ENCODE results near the gene CALD1.

The CALD1 gene

GRCh38 chr7:134787064-134787463 is 7.6 kb downstream of the CALD1 start:
- no peak for TF ChIP-seq POLR2A (IDR thresholded peaks at IDR 0.05; ENCODE audit: low read length)
- no peak for TF ChIP-seq GATA1 (IDR thresholded peaks at IDR 0.05; ENCODE audit: low read depth, low read length)
- no peak for DNase-seq

DNA sequence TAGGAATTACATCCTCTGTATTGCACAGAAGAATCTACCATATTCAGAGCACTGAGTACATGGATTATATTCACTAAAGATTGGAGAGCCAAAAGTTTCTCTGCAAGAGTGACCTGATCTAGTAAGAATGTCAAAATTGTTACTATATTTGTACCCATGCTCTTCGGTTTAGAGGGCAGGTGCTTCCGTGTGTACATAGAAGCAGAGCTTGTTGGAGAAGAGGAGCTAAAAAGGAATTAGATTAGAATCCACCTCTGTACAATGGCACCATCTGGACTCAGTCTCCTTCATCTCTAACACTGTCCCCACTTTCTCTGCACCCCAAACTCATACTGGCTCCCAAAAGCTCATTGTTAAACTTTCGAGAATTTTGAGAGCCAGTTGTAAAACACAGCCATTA is 8.3 kb downstream of the CALD1 start:
- DNase-seq: no peak
- no peak for TF ChIP-seq POLR2A (IDR thresholded peaks at IDR 0.05; ENCODE audit: low read length)

GRCh38 chr7:134788191-134788590 is 8.8 kb downstream of the CALD1 start:
- no peak for DNase-seq
- TF ChIP-seq POLR2A (IDR thresholded peaks at IDR 0.05; ENCODE audit: low read length) (no peak), GATA1 (IDR thresholded peaks at IDR 0.05; ENCODE audit: low read depth, low read length) (no peak)

DNA sequence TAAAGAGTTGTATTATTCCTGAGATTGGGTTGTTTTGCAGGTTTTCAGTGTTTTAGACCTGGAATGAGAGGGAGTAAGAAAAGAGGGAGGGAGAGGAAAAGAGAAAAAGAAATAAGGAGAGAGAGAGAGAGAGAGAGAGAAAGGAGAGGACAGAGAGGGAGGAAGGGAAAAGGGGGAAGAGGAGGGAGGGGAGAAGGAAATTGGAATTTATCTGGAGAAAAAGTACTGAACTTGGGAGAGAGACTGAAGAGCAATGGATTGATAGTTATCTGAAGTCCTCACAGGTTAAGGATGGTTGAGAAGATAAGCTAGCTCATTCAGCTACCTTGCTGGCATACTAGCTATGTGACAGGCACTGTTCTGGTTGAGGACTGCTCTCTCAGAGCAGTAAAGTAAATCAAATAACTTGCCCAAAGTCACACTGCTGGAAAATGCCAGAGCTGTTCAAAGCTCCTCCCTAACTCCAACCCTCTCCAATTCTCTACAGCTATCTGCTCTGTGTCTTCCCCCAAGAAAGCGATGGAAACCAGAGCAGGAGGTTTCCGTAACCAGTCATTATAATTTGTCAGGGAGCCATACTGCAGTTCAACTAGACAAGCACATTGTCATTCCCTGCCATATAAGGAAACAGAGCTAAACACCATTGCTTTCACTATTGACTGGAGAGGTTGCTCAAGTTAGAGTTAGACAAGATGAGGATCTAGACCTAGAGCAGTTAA is 10.7 kb downstream of the CALD1 start:
- TF ChIP-seq GATA1 (IDR thresholded peaks at IDR 0.05; ENCODE audit: low read depth, low read length): no peak
- TF ChIP-seq POLR2A (IDR thresholded peaks at IDR 0.05; ENCODE audit: low read length): no peak
- no peak for DNase-seq

DNA sequence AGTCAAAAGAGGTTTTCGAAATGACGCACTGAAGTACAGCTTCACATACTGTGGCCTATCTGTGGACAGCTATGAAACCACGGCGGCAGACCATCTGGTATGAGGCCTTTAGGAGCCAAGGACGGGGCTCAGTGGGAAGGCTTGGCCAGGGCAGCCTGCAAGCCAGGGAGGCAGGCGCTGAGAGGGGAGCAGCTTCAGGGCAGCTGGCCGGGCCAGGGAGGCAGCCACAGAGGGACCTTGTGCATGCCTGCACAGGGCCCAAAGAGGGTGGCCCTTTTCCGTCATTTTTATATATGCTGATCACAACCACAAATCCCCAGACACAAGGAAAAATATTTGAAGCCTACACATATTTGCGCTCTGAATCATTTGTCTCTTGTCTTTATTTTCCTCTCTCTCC is 13.5 kb downstream of the CALD1 start:
- TF ChIP-seq GATA1 (IDR thresholded peaks at IDR 0.05; ENCODE audit: low read depth, low read length) (no peak), POLR2A (IDR thresholded peaks at IDR 0.05; ENCODE audit: low read length) (no peak)
- no peak for DNase-seq

- no peak for DNase-seq
- TF ChIP-seq POLR2A (IDR thresholded peaks at IDR 0.05; ENCODE audit: low read length) (no peak), GATA1 (IDR thresholded peaks at IDR 0.05; ENCODE audit: low read depth, low read length) (no peak)
Observed at GRCh38 chr7:134795231-134795630, 15.8 kb downstream of the CALD1 start.

- TF ChIP-seq POLR2A (IDR thresholded peaks at IDR 0.05; ENCODE audit: low read length) (no peak), GATA1 (IDR thresholded peaks at IDR 0.05; ENCODE audit: low read depth, low read length) (no peak)
- DNase-seq: no peak
Observed at GRCh38 chr7:134798155-134798554, 18.7 kb downstream of the CALD1 start.

DNA sequence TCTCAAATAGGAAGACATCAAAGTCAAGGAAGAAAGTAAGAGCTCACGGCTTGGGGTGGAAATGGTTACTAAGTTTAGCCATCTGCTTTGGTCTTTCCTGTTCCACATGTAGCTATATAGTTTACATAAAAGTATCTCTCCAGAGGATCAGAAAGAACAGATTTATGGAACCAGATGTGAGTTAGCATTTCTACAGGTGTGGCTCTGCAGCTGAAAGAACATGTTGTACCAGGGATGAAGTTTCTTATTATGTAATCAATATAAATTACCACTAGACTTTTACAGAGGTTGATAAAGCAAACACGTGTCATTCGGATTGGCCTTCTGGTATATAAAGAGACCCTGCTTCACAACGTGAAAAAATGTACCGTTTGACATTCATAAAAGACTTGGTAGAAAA is 19.9 kb downstream of the CALD1 start:
- no peak for TF ChIP-seq GATA1 (IDR thresholded peaks at IDR 0.05; ENCODE audit: low read depth, low read length)
- DNase-seq: no peak

DNA sequence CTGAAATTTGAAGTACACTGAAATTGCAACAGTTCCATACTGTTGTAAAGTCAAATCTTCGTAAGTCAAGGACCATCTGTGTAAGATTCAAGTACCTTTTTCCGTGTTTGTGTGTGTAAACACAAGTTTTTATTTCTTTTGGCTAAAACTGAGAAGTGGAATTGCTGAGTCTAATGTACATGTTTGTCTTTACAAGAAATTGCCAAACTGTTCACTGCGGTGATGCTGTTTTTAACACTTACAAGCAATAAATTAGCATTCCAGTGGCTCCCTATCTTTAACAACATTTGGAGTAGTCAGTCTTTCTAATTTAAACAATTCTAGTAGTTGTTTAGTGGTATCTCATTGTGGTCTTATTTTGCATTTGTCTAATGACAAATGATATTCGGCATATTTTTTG is 23.3 kb downstream of the CALD1 start:
- DNase-seq: no peak
- no peak for TF ChIP-seq GATA1 (IDR thresholded peaks at IDR 0.05; ENCODE audit: low read depth, low read length)
- TF ChIP-seq POLR2A (IDR thresholded peaks at IDR 0.05; ENCODE audit: low read length): no peak

- no peak for TF ChIP-seq GATA1 (IDR thresholded peaks at IDR 0.05; ENCODE audit: low read depth, low read length)
- TF ChIP-seq POLR2A (IDR thresholded peaks at IDR 0.05; ENCODE audit: low read length): no peak
- DNase-seq: no peak
Observed at GRCh38 chr7:134804351-134804750, 24.9 kb downstream of the CALD1 start.

DNA sequence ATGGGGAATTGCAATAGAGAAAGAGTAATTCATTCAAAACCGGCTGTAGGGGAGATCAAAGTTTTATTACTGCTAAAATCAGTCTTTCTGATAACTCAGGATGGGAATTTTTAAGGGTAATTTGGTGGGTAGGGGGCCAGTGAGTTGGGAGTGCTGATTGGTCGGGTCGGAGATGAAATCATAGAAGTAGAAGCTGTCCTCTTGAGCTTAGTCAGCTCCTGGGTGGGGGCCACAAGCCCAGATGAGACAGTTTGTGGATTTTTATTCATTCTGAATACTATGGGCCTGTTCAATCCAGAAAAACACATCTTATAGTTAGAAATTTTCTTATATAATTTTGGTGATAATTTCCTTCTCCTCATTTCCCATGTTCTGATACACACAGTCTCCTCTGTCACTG is 25.4 kb downstream of the CALD1 start:
- no peak for DNase-seq
- TF ChIP-seq GATA1 (IDR thresholded peaks at IDR 0.05; ENCODE audit: low read depth, low read length): no peak
- TF ChIP-seq POLR2A (IDR thresholded peaks at IDR 0.05; ENCODE audit: low read length): no peak

DNA sequence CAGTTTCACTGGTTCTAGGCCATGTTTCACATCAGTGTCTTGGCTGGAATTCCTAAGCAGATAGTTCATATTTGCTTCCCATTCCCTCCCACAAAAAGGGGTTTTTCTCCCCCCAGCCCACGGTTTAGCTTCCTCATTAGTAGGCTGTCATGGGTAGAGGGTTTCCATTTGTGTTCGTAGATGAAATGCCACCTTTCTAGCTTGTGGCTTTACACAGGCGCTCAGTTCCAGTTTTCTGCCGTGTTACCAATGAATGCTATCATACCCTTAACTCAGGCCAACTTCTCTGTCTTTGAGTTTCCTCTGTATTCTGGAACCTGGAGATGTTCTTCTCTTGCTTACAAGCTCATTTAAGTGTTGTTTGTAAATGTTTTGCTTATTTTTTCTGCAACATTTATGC is 26.8 kb downstream of the CALD1 start:
- no peak for DNase-seq
- TF ChIP-seq GATA1 (IDR thresholded peaks at IDR 0.05; ENCODE audit: low read depth, low read length) (no peak), POLR2A (IDR thresholded peaks at IDR 0.05; ENCODE audit: low read length) (no peak)

DNA sequence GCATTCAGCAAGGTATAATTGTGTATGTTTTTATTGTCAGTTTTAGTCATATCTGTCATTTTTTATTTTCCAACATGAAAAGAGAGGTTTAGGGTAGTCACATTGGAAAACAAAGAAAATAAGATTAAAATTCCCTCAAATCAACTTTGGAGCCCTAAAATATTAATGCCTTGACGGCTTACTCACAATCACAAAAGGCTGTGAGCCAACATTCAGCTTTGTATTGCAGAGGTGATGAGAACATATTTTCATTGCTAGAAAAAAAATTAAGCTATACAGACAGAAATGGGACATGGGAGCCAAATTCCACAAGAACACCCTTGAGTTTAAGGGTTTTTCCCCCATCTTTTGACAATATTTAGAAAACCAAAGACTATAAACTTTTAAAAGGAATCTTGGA is 30.2 kb downstream of the CALD1 start:
- TF ChIP-seq POLR2A (IDR thresholded peaks at IDR 0.05; ENCODE audit: low read length) (no peak), GATA1 (IDR thresholded peaks at IDR 0.05; ENCODE audit: low read depth, low read length) (no peak)
- DNase-seq: no peak

GRCh38 chr7:134811765-134812164 is 32.3 kb downstream of the CALD1 start:
- TF ChIP-seq POLR2A (IDR thresholded peaks at IDR 0.05; ENCODE audit: low read length): no peak
- TF ChIP-seq GATA1 (IDR thresholded peaks at IDR 0.05; ENCODE audit: low read depth, low read length): no peak
- no peak for DNase-seq

DNA sequence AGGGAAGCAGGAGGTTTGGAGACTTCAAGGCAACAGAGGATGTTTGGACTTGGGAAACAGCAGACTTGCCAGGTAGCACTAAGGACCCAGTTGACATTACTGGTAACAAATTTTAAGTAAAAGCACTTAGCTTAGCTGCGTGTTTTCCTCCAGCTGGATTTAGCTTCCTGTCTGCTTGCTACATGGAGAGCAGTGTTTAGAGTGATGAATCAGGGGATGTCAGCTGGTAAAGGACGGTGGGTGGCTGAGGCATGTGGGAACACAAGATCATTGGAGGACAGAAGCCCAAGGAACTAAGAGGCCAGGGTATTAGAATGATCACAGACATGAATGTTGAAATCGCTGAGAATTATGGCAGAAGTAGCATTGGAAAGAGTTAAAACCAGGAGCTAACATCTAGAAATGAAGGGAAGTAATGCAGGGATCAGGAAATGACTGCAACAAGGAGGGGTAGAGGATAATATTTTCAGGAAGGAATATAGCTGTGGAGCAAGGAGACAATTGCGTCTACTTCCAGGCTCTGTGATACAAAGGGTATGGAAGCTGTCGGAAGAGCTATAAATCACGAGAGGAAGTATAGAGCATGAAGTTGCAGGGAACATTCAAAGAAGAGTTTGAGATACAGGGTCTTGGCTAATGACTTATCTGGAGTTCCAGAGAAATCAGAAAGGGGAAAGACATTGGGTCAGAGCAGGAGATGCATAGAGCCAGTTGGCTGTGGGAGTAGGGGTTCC is 34.4 kb downstream of the CALD1 start:
- no peak for DNase-seq
- TF ChIP-seq GATA1 (IDR thresholded peaks at IDR 0.05; ENCODE audit: low read depth, low read length): no peak
- no peak for TF ChIP-seq POLR2A (IDR thresholded peaks at IDR 0.05; ENCODE audit: low read length)
